Epithelial cell of esophagus (primary cell): Measurements from ENCODE around the gene YBX2.

ENCODE experiments used
- DNase-seq: peaks from one replicate; pipeline ENCODE4 v3.0.0; 2010; ENCODE audit warnings: low read depth
- H3K4me3 ChIP-seq: 2 replicates; pipeline ENCODE4 v1.5.1; 2011; ENCODE audit warnings: mild to moderate bottlenecking, low read length, control low read depth
- CTCF ChIP-seq: IDR thresholded peaks from 2 replicates; pipeline ENCODE4 v1.5.1; 2011; ENCODE audit warnings: low read depth, mild to moderate bottlenecking, low read length, control low read depth, inconsistent platforms; ENCODE audit not compliant: insufficient read depth; ENCODE audit errors: missing control alignments

Gene YBX2

GRCh38 chr17:7313890-7314718, 19.7 kb upstream of the YBX2 start:
- TF ChIP-seq CTCF: no peak
- DNase-seq: no peak
- peak overlapping the region; percentile 75 for H3K4me3 ChIP-seq

- peak; percentile 41 for TF ChIP-seq CTCF
- no peak overlapping the region for H3K4me3 ChIP-seq
- DNase-seq: peak; percentile 36
Measured at GRCh38 chr17:7313088-7313889, 18.9 kb upstream of the YBX2 start.

GRCh38 chr17:7312432-7313087, 18.1 kb upstream of the YBX2 start:
- no peak for DNase-seq
- no peak overlapping the region for H3K4me3 ChIP-seq
- no peak for TF ChIP-seq CTCF

GRCh38 chr17:7311110-7311705, 16.8 kb upstream of the YBX2 start:
- no peak for DNase-seq
- H3K4me3 ChIP-seq: no peak overlapping the region
- no peak for TF ChIP-seq CTCF

GRCh38 chr17:7309628-7310027, 15.2 kb upstream of the YBX2 start:
- peak overlapping the region; percentile 90 for H3K4me3 ChIP-seq
- TF ChIP-seq CTCF: no peak

GRCh38 chr17:7308625-7309433, 14.4 kb upstream of the YBX2 start:
- DNase-seq: peak; percentile 90
- no peak for TF ChIP-seq CTCF
- peak overlapping the region; percentile 90 for H3K4me3 ChIP-seq

More at GRCh38 chr17:7309628-7310027, 15.2 kb upstream of the YBX2 start:
- no peak for DNase-seq
